Mesenteric fat pad (tissue), 1 donor: ENCODE measurements around the gene SRD5A2. TPM values are rescaled to one million over a fixed set of nuclear protein-coding genes. Genes with fewer than 3 reads are reported as not detected.

Experiments used
- total RNA-seq: library from RNA; stranded (reverse); fragmentation: NEBNext Ultra II Directional; extraction: Animal tissue kit (Norgen Biotek cat#: 25700); gene quantifications from one replicate; pipeline ENCODE4 v1.2.1, GENCODE V29; 2021
- donor health status: DM: yes; HTN: yes; CAD: no.

SRD5A2 gene
- total RNA-seq, 1 donor from 2014 or later: 0.06 TPM

Other genes with a start within 250 kb of the SRD5A2 start
- 0.26 TPM for gene XDH, start 166.2 kb downstream of the SRD5A2 start, total RNA-seq